ENCODE results near the gene RECK.

Gene RECK

GRCh38 chr9:36011379-36011778, 25.3 kb upstream of the RECK start:
- TF ChIP-seq CTCF (IDR thresholded peaks at IDR 0.05; ENCODE audit: low read depth, low read length) = no peak
- no peak overlapping the region for H3K4me3 ChIP-seq (ENCODE audit: low read depth, low read length)
- no peak for DNase-seq (ENCODE audit: low read depth, low spot score)
- in situ Hi-C loops (cut with HindIII; ENCODE audit: low sequenced_read_pairs) = no loop called here

GRCh38 chr9:36017278-36017677, 19.4 kb upstream of the RECK start:
- in situ Hi-C loops (cut with HindIII; ENCODE audit: low sequenced_read_pairs) = no loop called here
- TF ChIP-seq CTCF (IDR thresholded peaks at IDR 0.05; ENCODE audit: low read depth, low read length) = no peak
- DNase-seq (ENCODE audit: low read depth, low spot score) = no peak
- no peak overlapping the region for H3K4me3 ChIP-seq (ENCODE audit: low read depth, low read length)

- no peak for TF ChIP-seq CTCF (IDR thresholded peaks at IDR 0.05; ENCODE audit: low read depth, low read length)
- no peak overlapping the region for H3K4me3 ChIP-seq (ENCODE audit: low read depth, low read length)
- in situ Hi-C loops (cut with HindIII; ENCODE audit: low sequenced_read_pairs) = no loop called here
- DNase-seq (ENCODE audit: low read depth, low spot score) = no peak
Observed at GRCh38 chr9:36018129-36018528, 18.6 kb upstream of the RECK start.

GRCh38 chr9:36018891-36019720, 17.6 kb upstream of the RECK start:
- no peak for DNase-seq (ENCODE audit: low read depth, low spot score)
- no peak overlapping the region for H3K4me3 ChIP-seq (ENCODE audit: low read depth, low read length)
- in situ Hi-C loops (cut with HindIII; ENCODE audit: low sequenced_read_pairs) = no loop called here
- TF ChIP-seq CTCF (IDR thresholded peaks at IDR 0.05; ENCODE audit: low read depth, low read length) = no peak

- no peak for TF ChIP-seq CTCF (IDR thresholded peaks at IDR 0.05; ENCODE audit: low read depth, low read length)
- in situ Hi-C loops (cut with HindIII; ENCODE audit: low sequenced_read_pairs) = no loop called here
- DNase-seq (ENCODE audit: low read depth, low spot score) = no peak
- H3K4me3 ChIP-seq (ENCODE audit: low read depth, low read length) = no peak overlapping the region
Observed at GRCh38 chr9:36021968-36022367, 14.7 kb upstream of the RECK start.

GRCh38 chr9:36023260-36024048, 13.3 kb upstream of the RECK start:
- peak; percentile 84 for TF ChIP-seq CTCF (IDR thresholded peaks at IDR 0.05; ENCODE audit: low read depth, low read length)

More at GRCh38 chr9:36023260-36024048, 13.3 kb upstream of the RECK start:
- DNase-seq (ENCODE audit: low read depth, low spot score) = peak; percentile 72
- in situ Hi-C loops (cut with HindIII; ENCODE audit: low sequenced_read_pairs) = no loop called here
- H3K4me3 ChIP-seq (ENCODE audit: low read depth, low read length) = no peak overlapping the region

Measured in astrocyte of the spinal cord (primary cell).